BLaER1 treated with 17β-estradiol and CSF1 and Interleukin-3, amounts not matched to agents 10 nM and 100 nM (cell line): ENCODE measurements around the gene HDGFL1.
A peak's percentile ranks its signal among the peaks of the same experiment; 100 is the strongest.

Source experiments
- H3K27ac ChIP-seq, 11 experiments: shearing (Covaris generic); formaldehyde crosslinking; 2 replicates each; pipeline ENCODE4 v1.8.1; 2022
- H3K27me3 ChIP-seq, 11 experiments: shearing (Covaris generic); formaldehyde crosslinking; 2 replicates each; pipeline ENCODE4 v1.8.1; 2022
- H3K36me3 ChIP-seq, 11 experiments: shearing (Covaris generic); formaldehyde crosslinking; 2 replicates each; pipeline ENCODE4 v1.8.1; 2022
- H3K4me1 ChIP-seq, 10 experiments: shearing (Covaris generic); formaldehyde crosslinking; 2 replicates each; pipeline ENCODE4 v1.8.1; 2022
- H3K4me2 ChIP-seq, 11 experiments: shearing (Covaris generic); formaldehyde crosslinking; 2 replicates each; pipeline ENCODE4 v1.8.1; 2022
- H3K4me3 ChIP-seq, 10 experiments: shearing (Covaris generic); formaldehyde crosslinking; 2 replicates each; pipeline ENCODE4 v1.8.1; 2022
- H3K9ac ChIP-seq, 11 experiments: shearing (Covaris generic); formaldehyde crosslinking; 2 replicates each; pipeline ENCODE4 v1.8.1; 2022
- H3K9me3 ChIP-seq, 11 experiments: shearing (Covaris generic); formaldehyde crosslinking; replicated peaks in 1 of 11; 2 replicates each; pipeline ENCODE4 v1.8.1; 2022
- H4K20me1 ChIP-seq, 11 experiments: shearing (Covaris generic); formaldehyde crosslinking; 2 replicates each; pipeline ENCODE4 v1.8.1; 2022
- Cebpa-rat ChIP-seq, 11 experiments: shearing (Covaris generic); IDR thresholded peaks; 2 replicates each; pipeline ENCODE4 v1.8.1; 2022

Gene HDGFL1

DNA sequence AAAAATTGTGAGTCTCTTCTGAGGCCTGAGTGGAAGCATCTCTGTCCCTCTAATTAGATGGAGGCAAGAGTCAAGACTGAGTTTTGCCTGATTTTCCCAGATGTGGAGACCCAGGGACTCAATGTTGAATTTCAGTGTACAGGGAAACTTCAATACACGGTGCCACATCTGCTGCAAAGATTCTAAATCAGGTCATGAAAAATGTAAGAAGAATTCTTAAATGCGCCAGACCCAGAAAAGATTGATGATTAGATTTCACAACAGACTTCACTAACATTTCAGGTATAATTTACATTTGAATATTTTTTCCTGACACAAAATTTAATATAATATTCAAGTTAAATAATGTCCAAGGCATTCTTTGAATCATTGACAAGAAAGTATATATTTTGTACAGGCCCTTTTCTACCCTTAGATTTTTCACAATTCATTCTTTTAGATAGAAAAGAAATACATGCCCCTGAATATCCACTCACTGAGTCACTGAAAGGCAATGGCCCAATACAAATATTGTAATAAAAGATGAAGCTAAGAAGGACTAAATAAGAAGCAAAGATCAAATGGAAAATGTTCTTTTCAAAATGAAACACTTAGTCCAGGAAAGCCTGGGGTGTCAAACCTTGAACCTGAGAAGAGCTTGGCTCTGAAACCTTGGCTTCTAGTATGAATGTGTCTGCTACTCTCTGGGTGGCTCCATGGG, 18.2 kb upstream of the HDGFL1 start:
- H3K4me2 ChIP-seq = no peak overlapping the region
- H3K4me3 ChIP-seq = no peak overlapping the region
- no peak overlapping the region for H3K9ac ChIP-seq
- no peaks in the 10 kb centered on the region for H3K36me3 ChIP-seq
- no peaks in the 10 kb centered on the region for H3K9me3 ChIP-seq
- H4K20me1 ChIP-seq = no peaks in the 10 kb centered on the region
- H3K27me3 ChIP-seq = no peaks in the 10 kb centered on the region
- no peaks in the 10 kb centered on the region for H3K4me1 ChIP-seq
- no peak for TF ChIP-seq Cebpa-rat (IDR thresholded peaks at IDR 0.05)
- no peak overlapping the region for H3K27ac ChIP-seq

DNA sequence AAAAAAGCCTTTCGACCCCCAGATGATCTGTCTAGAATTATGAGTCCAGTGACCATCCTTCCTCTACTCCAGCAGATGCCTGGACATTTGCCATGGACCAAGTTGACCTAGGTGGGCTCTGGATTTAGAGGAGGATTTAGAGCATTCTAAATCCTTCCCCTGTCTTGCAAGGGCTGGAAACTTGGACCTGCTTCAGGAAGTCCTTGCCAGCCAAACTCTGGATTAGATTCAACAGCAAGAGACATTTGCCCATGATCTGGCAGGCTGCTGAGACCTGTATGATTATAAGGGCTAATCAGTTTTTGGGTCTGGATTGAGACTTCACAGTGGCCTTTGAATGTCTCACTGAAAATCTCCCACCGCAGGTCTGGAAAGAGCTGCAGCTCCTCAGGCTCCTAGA, 13.1 kb upstream of the HDGFL1 start:
- Histone ChIP-seq H4K20me1 (no peaks in the 10 kb centered on the region), H3K4me1 (no peaks in the 10 kb centered on the region), H3K36me3 (no peaks in the 10 kb centered on the region), H3K9ac (no peak overlapping the region), H3K4me2 (no peak overlapping the region), H3K27ac (no peak overlapping the region), H3K4me3 (no peak overlapping the region), H3K27me3 (no peaks in the 10 kb centered on the region), H3K9me3 (no peaks in the 10 kb centered on the region)
- TF ChIP-seq Cebpa-rat (IDR thresholded peaks at IDR 0.05) = no peak

DNA sequence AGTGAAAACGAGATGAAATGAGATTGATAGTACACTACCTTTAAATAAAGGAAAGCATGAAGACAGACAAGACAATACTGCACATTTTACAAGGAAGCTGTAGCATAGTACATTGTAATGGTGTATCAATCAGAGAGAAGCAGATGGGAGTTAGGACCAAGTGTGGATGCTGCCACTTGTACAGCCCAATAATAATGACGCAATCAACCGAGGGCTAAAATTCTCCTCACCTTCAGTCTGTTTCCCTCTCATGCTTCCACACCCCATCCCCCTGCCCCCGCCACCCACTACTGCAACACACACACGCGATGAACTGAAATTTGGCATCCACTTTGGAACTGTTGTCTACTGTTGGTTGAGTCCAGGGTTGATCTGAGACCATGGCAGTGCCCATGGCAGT, 12.4 kb upstream of the HDGFL1 start:
- no peaks in the 10 kb centered on the region for H4K20me1 ChIP-seq
- H3K4me1 ChIP-seq = no peaks in the 10 kb centered on the region
- H3K9me3 ChIP-seq = no peaks in the 10 kb centered on the region
- TF ChIP-seq Cebpa-rat (IDR thresholded peaks at IDR 0.05) = no peak
- no peak overlapping the region for H3K4me2 ChIP-seq
- H3K9ac ChIP-seq = no peak overlapping the region
- no peaks in the 10 kb centered on the region for H3K27me3 ChIP-seq
- no peak overlapping the region for H3K4me3 ChIP-seq
- H3K27ac ChIP-seq = no peak overlapping the region
- H3K36me3 ChIP-seq = no peaks in the 10 kb centered on the region

- no peak overlapping the region for H3K4me2 ChIP-seq
- TF ChIP-seq Cebpa-rat (IDR thresholded peaks at IDR 0.05) = no peak
- H3K27ac ChIP-seq = no peak overlapping the region
- no peaks in the 10 kb centered on the region for H3K9me3 ChIP-seq
- no peak overlapping the region for H3K9ac ChIP-seq
- H3K36me3 ChIP-seq = no peaks in the 10 kb centered on the region
- no peaks in the 10 kb centered on the region for H4K20me1 ChIP-seq
- no peaks in the 10 kb centered on the region for H3K27me3 ChIP-seq
- no peaks in the 10 kb centered on the region for H3K4me1 ChIP-seq
- H3K4me3 ChIP-seq = no peak overlapping the region
These were observed 11.0 kb upstream of the HDGFL1 start for GRCh38 chr6:22558288-22558882.

GRCh38 chr6:22568854-22569253, 512 bp upstream of the HDGFL1 start:
- H3K27me3 ChIP-seq = no peaks in the 10 kb centered on the region
- TF ChIP-seq Cebpa-rat (IDR thresholded peaks at IDR 0.05) = no peak
- H3K4me2 ChIP-seq = peak overlapping the region in 4 of 11 experiments; percentile 24 to 28 (median 27); a peak in 6 of 22 replicates
- no peaks in the 10 kb centered on the region for H3K36me3 ChIP-seq
- no peaks in the 10 kb centered on the region for H4K20me1 ChIP-seq
- H3K27ac ChIP-seq = no peak overlapping the region
- no peak overlapping the region for H3K9ac ChIP-seq
- H3K9me3 ChIP-seq = peaks cover 14 to 22% (median 16%) of the 10 kb centered on the region in 11 experiments
- no peak overlapping the region for H3K4me3 ChIP-seq
- peaks cover 0 to 7% (median 2%) of the 10 kb centered on the region in 10 experiments; a peak in 6 of 20 replicates for H3K4me1 ChIP-seq

- TF ChIP-seq Cebpa-rat (IDR thresholded peaks at IDR 0.05) = no peak
- Histone ChIP-seq H4K20me1 (no peaks in the 10 kb centered on the region), H3K9me3 (peaks cover 14 to 22% (median 16%) of the 10 kb centered on the region in 11 experiments), H3K4me1 (peaks cover 0 to 7% (median 2%) of the 10 kb centered on the region in 10 experiments; a peak in 6 of 20 replicates), H3K4me3 (no peak overlapping the region), H3K36me3 (no peaks in the 10 kb centered on the region), H3K27me3 (no peaks in the 10 kb centered on the region), H3K9ac (no peak overlapping the region), H3K4me2 (no peak overlapping the region), H3K27ac (no peak overlapping the region)
These were observed 802 bp downstream of the HDGFL1 start for GRCh38 chr6:22570185-22570551.

DNA sequence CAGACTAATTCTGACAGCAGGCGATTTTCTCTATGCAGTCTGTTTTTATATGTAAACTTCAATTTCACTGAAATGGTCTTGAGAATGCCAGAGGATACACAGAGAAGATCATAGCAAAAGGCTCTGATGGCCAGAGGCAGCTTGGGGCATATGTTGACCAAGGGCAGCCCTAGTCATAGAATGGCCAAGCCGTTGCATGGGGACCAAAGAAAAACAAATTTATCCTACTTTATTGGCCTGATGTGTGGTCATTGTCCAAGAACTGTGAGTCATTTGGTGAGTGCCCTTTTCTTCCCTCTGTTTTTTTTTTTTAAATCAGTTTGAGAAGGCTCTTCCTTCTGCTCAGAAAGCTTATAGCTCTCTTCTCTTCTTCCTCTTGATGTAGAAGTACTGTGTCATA, 5.8 kb downstream of the HDGFL1 start:
- Histone ChIP-seq H3K27me3 (no peaks in the 10 kb centered on the region), H4K20me1 (no peaks in the 10 kb centered on the region)
- no peak for TF ChIP-seq Cebpa-rat (IDR thresholded peaks at IDR 0.05)

DNA sequence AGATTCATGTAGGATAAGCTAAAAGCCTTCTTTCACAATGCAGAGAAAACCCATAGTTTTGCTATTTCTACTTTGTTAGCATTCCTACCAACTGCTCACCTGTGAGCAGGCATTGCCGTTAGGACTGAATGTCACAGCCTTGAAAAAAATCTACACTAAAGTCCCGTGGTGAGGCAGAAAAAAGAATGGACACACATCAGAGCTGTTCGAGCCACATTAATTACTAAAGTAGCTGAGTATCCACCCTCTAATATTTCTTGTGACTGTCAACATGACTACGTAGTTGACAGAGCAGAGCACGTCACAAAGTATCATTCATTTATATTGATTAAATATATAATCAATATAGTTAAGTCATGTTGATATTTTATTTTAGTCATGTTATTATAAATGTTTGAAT, 10.1 kb downstream of the HDGFL1 start:
- TF ChIP-seq Cebpa-rat (IDR thresholded peaks at IDR 0.05) = no peak
- H3K4me3 ChIP-seq = no peak overlapping the region
- no peaks in the 10 kb centered on the region for H4K20me1 ChIP-seq
- H3K9ac ChIP-seq = no peak overlapping the region
- no peak overlapping the region for H3K27ac ChIP-seq
- H3K27me3 ChIP-seq = no peaks in the 10 kb centered on the region
- no peaks in the 10 kb centered on the region for H3K9me3 ChIP-seq
- no peaks in the 10 kb centered on the region for H3K36me3 ChIP-seq
- H3K4me2 ChIP-seq = no peak overlapping the region
- H3K4me1 ChIP-seq = no peaks in the 10 kb centered on the region

More for the DNA sequence above, 5.8 kb downstream of the HDGFL1 start:
- H3K4me1 ChIP-seq = no peaks in the 10 kb centered on the region
- no peak overlapping the region for H3K9ac ChIP-seq
- no peaks in the 10 kb centered on the region for H3K36me3 ChIP-seq
- H3K4me3 ChIP-seq = no peak overlapping the region
- H3K9me3 ChIP-seq = peaks cover 1 to 8% (median 2%) of the 10 kb centered on the region in 11 experiments
- H3K27ac ChIP-seq = no peak overlapping the region
- no peak overlapping the region for H3K4me2 ChIP-seq

DNA sequence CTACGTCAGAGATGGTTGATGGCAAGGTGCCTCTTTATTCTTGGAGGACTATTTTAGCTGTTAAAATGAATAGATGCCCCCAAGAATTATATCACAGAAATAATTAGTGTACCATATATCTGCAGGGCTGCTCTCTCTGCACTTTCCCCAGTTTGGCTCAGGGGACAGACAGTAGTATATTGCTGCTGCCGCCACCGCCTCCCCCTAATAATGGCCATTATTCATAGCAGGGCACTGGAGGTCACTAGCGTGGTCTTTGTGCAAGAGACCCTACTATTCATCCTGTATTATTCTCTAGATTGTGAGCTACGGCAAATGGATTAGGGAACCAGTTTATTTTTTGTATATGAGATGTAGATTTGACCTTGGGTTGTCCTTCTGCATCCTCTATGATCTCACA, 11.0 kb downstream of the HDGFL1 start:
- H4K20me1 ChIP-seq = no peaks in the 10 kb centered on the region
- H3K27me3 ChIP-seq = no peaks in the 10 kb centered on the region
- H3K4me3 ChIP-seq = no peak overlapping the region
- H3K4me2 ChIP-seq = no peak overlapping the region
- no peaks in the 10 kb centered on the region for H3K4me1 ChIP-seq
- H3K9me3 ChIP-seq = no peaks in the 10 kb centered on the region
- no peak overlapping the region for H3K9ac ChIP-seq
- H3K27ac ChIP-seq = no peak overlapping the region
- H3K36me3 ChIP-seq = no peaks in the 10 kb centered on the region
- TF ChIP-seq Cebpa-rat (IDR thresholded peaks at IDR 0.05) = no peak
